SK-N-SH (cell line): ENCODE measurements around the gene B3GALT6. TPM values are rescaled to one million over a fixed set of nuclear protein-coding genes. Genes with fewer than 3 reads are reported as not detected.

Source experiments
- CTCF ChIA-PET: fragments of 300-600, 350-600 bp; formaldehyde crosslinking; extraction: SDS; loops from one replicate; lab custom pipeline; 2021; lab: Yijun Ruan, JAX
- POLR2A ChIA-PET: fragments of 350-600 bp; sonication (Branson Sonifier 250); formaldehyde crosslinking; extraction: SDS; loops from one replicate; lab custom pipeline; 2020; ENCODE audit warnings: antibody characterized with exemption, inconsistent platforms; lab: Yijun Ruan, JAX
- DNase-seq: peaks from one replicate; pipeline ENCODE4 v3.0.0; 2012
- H2AFZ ChIP-seq: fragments of 200-600 bp; sonication (generic); 2 replicates; pipeline ENCODE4 v1.8.1; 2016; ENCODE audit warnings: antibody characterized with exemption, mild to moderate bottlenecking, low read depth
- H3F3A ChIP-seq: fragments of 200-600 bp; sonication (generic); replicated peaks from 2 replicates; pipeline ENCODE3; 2016; ENCODE audit warnings: antibody characterized with exemption, mild to moderate bottlenecking; ENCODE audit not compliant: insufficient read depth
- H3K27ac ChIP-seq, 2 experiments: fragments of 200-500 bp in 1 of 2; fragments of 200-600 bp in 1 of 2; sonication (Bioruptor generic) in 1 of 2; sonication (generic), shearing (Covaris generic) in 1 of 2; 2 replicates each; pipeline versions ENCODE4 v1.5.1 to v1.6.1; 2014 to 2016; ENCODE audit warnings: low read depth in 2 of 2, inconsistent platforms in 1 of 2, low read length in 1 of 2, mild to moderate bottlenecking in 1 of 2, mixed read lengths in 1 of 2
- H3K27me3 ChIP-seq: fragments of 200-600 bp; sonication (generic), shearing (Covaris generic); 2 replicates; pipeline ENCODE4 v1.6.1; 2016; ENCODE audit warnings: mixed run types; ENCODE audit not compliant: insufficient read depth
- H3K36me3 ChIP-seq, 2 experiments: fragments of 200-500 bp in 1 of 2; fragments of 200-600 bp in 1 of 2; sonication (Bioruptor generic) in 1 of 2; sonication (generic) in 1 of 2; replicated peaks in 1 of 2; 2 replicates each; pipeline versions ENCODE3 to v1.5.1; 2014 to 2016; ENCODE audit warnings: low read length in 1 of 2, mild to moderate bottlenecking in 1 of 2; ENCODE audit not compliant: insufficient read depth in 2 of 2, control insufficient read depth in 1 of 2
- H3K4me1 ChIP-seq, 2 experiments: fragments of 200-500 bp in 1 of 2; fragments of 200-600 bp in 1 of 2; sonication (Bioruptor generic) in 1 of 2; sonication (generic), shearing (Covaris generic) in 1 of 2; 2 replicates each; pipeline versions ENCODE4 v1.5.1 to v1.6.1; 2014 to 2016; ENCODE audit warnings: low read depth in 1 of 2, low read length in 1 of 2, mixed run types in 1 of 2; ENCODE audit not compliant: insufficient read depth in 2 of 2, control insufficient read depth in 1 of 2
- H3K4me2 ChIP-seq: fragments of 200-600 bp; sonication (generic), shearing (Covaris generic); 2 replicates; pipeline ENCODE4 v1.6.1; 2017; ENCODE audit warnings: mixed run types
- H3K4me3 ChIP-seq, 2 experiments: fragments of 200-500 bp in 1 of 2; fragments of 200-600 bp in 1 of 2; sonication (Bioruptor generic) in 1 of 2; sonication (generic), shearing (Covaris generic) in 1 of 2; 2 replicates each; pipeline versions ENCODE4 v1.5.1 to v1.8.1; 2014 to 2016; ENCODE audit warnings: low read depth in 2 of 2, inconsistent platforms in 1 of 2, low read length in 1 of 2, mild to moderate bottlenecking in 1 of 2, mixed read lengths in 1 of 2, moderate library complexity in 1 of 2
- H3K79me2 ChIP-seq: fragments of 200-600 bp; sonication (generic); 2 replicates; pipeline ENCODE4 v1.8.1; 2017; ENCODE audit warnings: mild to moderate bottlenecking; ENCODE audit not compliant: insufficient read depth
- H3K9ac ChIP-seq: fragments of 200-600 bp; sonication (generic); 2 replicates; pipeline ENCODE4 v1.6.1; 2017; ENCODE audit warnings: mixed run types
- H3K9me2 ChIP-seq: fragments of 200-600 bp; sonication (generic); 2 replicates; pipeline ENCODE4 v1.6.1; 2017; ENCODE audit warnings: mixed run types
- H3K9me3 ChIP-seq: fragments of 200-600 bp; sonication (generic); 2 replicates; pipeline ENCODE4 v1.6.1; 2017; ENCODE audit warnings: mixed run types, mild to moderate bottlenecking, moderate library complexity
- H4K20me1 ChIP-seq: fragments of 200-600 bp; sonication (generic); 2 replicates; pipeline ENCODE4 v1.6.1; 2017; ENCODE audit warnings: mild to moderate bottlenecking, mixed run types; ENCODE audit not compliant: insufficient read depth
- CHD2 ChIP-seq: fragments of 150-350 bp; IDR thresholded peaks from 2 replicates; pipeline ENCODE4 v1.6.1; 2018; ENCODE audit warnings: low read length; ENCODE audit not compliant: partially characterized antibody
- ELF1 ChIP-seq: IDR thresholded peaks from 2 replicates; pipeline ENCODE4 v1.4.0; 2012
- EP300 ChIP-seq, 2 experiments: IDR thresholded peaks; 2 replicates each; pipeline versions ENCODE4 v1.4.0 to v1.6.1; 2012; ENCODE audit warnings: borderline replicate concordance in 1 of 2, low read depth in 1 of 2, low read length in 1 of 2
- FOXJ3 ChIP-seq: sonication (generic); formaldehyde crosslinking; IDR thresholded peaks from 2 replicates; pipeline ENCODE4 v1.5.1; 2020; ENCODE audit warnings: mild to moderate bottlenecking, missing genetic modification reagents
- FOXM1 ChIP-seq: IDR thresholded peaks from 2 replicates; pipeline ENCODE4 v1.4.0; 2012; ENCODE audit warnings: low read depth, mild to moderate bottlenecking
- GABPA ChIP-seq: IDR thresholded peaks from 2 replicates; pipeline ENCODE4 v1.4.0; 2012; ENCODE audit warnings: low read depth, mild to moderate bottlenecking
- JUND ChIP-seq: IDR thresholded peaks from 2 replicates; pipeline ENCODE4 v1.4.0; 2012
- MEF2A ChIP-seq: IDR thresholded peaks from 2 replicates; pipeline ENCODE4 v1.4.0; 2012; ENCODE audit warnings: low read depth, borderline replicate concordance
- MXI1 ChIP-seq: IDR thresholded peaks from 2 replicates; pipeline ENCODE4 v1.6.1; 2012; ENCODE audit warnings: mild to moderate bottlenecking, low read depth, low read length, improper control_type of control experiment
- NRF1 ChIP-seq: IDR thresholded peaks from 2 replicates; pipeline ENCODE4 v1.6.1; 2012; ENCODE audit warnings: low read depth, mild to moderate bottlenecking, low read length
- POLR2AphosphoS5 ChIP-seq: IDR thresholded peaks from 2 replicates; pipeline ENCODE4 v1.6.1; 2012; ENCODE audit warnings: low read depth, low read length
- RAD21 ChIP-seq: IDR thresholded peaks from 2 replicates; pipeline ENCODE4 v1.6.1; 2012; ENCODE audit warnings: mild to moderate bottlenecking, low read length
- RCOR1 ChIP-seq: fragments of 150-350 bp; IDR thresholded peaks from 2 replicates; pipeline ENCODE4 v1.6.1; 2017; ENCODE audit warnings: antibody characterized with exemption, low read length
- RFX5 ChIP-seq: IDR thresholded peaks from 2 replicates; pipeline ENCODE4 v1.6.1; 2012; ENCODE audit warnings: mild to moderate bottlenecking, improper control_type of control experiment, low read length
- RXRA ChIP-seq: IDR thresholded peaks from 2 replicates; pipeline ENCODE4 v1.4.0; 2012; ENCODE audit warnings: low read depth, mild to moderate bottlenecking, borderline replicate concordance
- SIN3A ChIP-seq: IDR thresholded peaks from 2 replicates; pipeline ENCODE4 v1.6.1; 2012; ENCODE audit warnings: low read depth, mild to moderate bottlenecking, low read length, moderate library complexity, borderline replicate concordance
- SMC3 ChIP-seq: IDR thresholded peaks from 2 replicates; pipeline ENCODE4 v1.6.1; 2012; ENCODE audit warnings: low read depth, low read length, improper control_type of control experiment
- TCF12 ChIP-seq: IDR thresholded peaks from 2 replicates; pipeline ENCODE4 v1.4.0; 2012
- ZBTB33 ChIP-seq: IDR thresholded peaks from 2 replicates; pipeline ENCODE4 v1.4.0; 2012; ENCODE audit warnings: low read depth, borderline replicate concordance
- WGBS: methylation state at CpG from one replicate; pipeline ENCODE4 v1.1.6; 2017; ENCODE audit warnings: low lambda C conversion rate; 5-methylcytosine and 5-hydroxymethylcytosine counted together
- polyA plus RNA-seq, 3 experiments: library from polyadenylated mRNA; depleted of rRNA; stranded (reverse); fragments of >200 nt; gene quantifications; 2 replicates each; pipeline ENCODE4 v1.2.3, GENCODE V29; 2012
- TF ChIP-seq, protein P1 (sequence below): fragments of 150-350 bp; IDR thresholded peaks from 2 replicates; pipeline ENCODE4 v1.6.1; 2016; ENCODE audit warnings: mild to moderate bottlenecking, low read depth, low read length
- TF ChIP-seq, protein P2 (sequence below): IDR thresholded peaks from 2 replicates; pipeline ENCODE4; 2012

Gene B3GALT6
- polyA plus RNA-seq, 1 of the 3 experiments (the other 2 are of a cell fraction): 38.8 TPM

DNA sequence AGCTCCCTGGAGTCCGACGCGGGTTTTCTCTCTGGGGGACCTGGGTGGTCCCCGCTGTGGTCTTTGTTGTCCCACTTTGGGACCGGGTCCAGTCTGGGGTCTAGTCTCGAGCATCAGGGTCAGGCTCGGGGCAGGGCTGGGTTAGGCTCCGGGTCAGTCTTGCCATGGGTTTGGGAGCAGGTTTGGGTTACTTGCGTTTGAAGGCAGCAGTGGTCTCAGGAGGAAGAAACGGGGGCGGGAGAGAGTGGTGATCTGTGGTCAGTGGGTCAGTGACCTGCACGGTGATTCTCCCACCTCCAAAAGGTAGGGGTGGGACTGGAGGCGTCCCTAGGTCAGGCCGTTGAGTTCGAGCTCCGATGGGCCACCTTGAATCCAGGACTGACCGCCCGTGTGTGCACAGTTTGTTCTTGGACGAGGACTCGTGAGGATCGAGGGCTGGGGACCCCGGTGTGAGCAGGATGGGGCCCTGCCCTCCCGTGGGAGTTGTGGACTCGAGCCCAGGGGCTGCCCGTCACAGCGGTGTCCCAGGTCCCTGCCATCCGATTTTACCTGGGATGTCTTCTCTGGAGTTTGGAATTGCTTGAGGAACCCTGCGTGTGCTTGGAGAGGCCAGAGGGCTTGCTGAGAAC is 2.3 kb downstream of the B3GALT6 start:
- Histone ChIP-seq H3K27me3 (no peaks in the 10 kb centered on the region), H3K4me2 (peak overlapping the region; percentile 24; the same call in 1 of the 2 replicates), H4K20me1 (peaks cover 8% of the 10 kb centered on the region; the same call in 1 of the 2 replicates), H3K9me2 (no peaks in the 10 kb centered on the region), H3K9me3 (no peaks in the 10 kb centered on the region), H3K4me1 (peaks cover 0 to 29% of the 10 kb centered on the region in 2 experiments; a peak in 1 of 4 replicates), H3K4me3 (no peak overlapping the region), H3K79me2 (peaks cover 42% of the 10 kb centered on the region), H3F3A (peaks cover 7% of the 10 kb centered on the region), H3K27ac (no peak overlapping the region), H3K9ac (no peak overlapping the region), H3K36me3 (peaks cover 0 to 17% of the 10 kb centered on the region in 2 experiments), H2AFZ (no peak overlapping the region)
- ChIA-PET POLR2A (no interaction called here), CTCF (interaction anchor here (1.0 kb wide), 1 partner anchor 58 kb away, joined by 3 read pairs; no protein-coding TSS in a partner anchor)
- WGBS: 94% methylated on average over 16 of the region's 28 CpGs
- DNase-seq: no peak
- no peak for TF ChIP-seq RFX5
- no peak for TF ChIP-seq GABPA
- TF ChIP-seq FOXM1: no peak
- TF ChIP-seq RAD21: no peak
- no peak for TF ChIP-seq RXRA
- TF ChIP-seq POLR2AphosphoS5: no peak
- no peak for TF ChIP-seq NRF1
- TF ChIP-seq CHD2: no peak
- no peak for TF ChIP-seq TCF12
- no peak for TF ChIP-seq MXI1
- no peak for TF ChIP-seq FOXJ3 (CRISPR knock-in tag)
- no peak for TF ChIP-seq JUND
- TF ChIP-seq, protein P1, sequence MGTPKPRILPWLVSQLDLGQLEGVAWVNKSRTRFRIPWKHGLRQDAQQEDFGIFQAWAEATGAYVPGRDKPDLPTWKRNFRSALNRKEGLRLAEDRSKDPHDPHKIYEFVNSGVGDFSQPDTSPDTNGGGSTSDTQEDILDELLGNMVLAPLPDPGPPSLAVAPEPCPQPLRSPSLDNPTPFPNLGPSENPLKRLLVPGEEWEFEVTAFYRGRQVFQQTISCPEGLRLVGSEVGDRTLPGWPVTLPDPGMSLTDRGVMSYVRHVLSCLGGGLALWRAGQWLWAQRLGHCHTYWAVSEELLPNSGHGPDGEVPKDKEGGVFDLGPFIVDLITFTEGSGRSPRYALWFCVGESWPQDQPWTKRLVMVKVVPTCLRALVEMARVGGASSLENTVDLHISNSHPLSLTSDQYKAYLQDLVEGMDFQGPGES: no peak
- TF ChIP-seq, protein P2, sequence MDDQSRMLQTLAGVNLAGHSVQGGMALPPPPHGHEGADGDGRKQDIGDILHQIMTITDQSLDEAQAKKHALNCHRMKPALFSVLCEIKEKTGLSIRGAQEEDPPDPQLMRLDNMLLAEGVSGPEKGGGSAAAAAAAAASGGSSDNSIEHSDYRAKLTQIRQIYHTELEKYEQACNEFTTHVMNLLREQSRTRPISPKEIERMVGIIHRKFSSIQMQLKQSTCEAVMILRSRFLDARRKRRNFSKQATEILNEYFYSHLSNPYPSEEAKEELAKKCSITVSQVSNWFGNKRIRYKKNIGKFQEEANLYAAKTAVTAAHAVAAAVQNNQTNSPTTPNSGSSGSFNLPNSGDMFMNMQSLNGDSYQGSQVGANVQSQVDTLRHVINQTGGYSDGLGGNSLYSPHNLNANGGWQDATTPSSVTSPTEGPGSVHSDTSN: no peak
- TF ChIP-seq, all 33 proteins: peak for 0

DNA sequence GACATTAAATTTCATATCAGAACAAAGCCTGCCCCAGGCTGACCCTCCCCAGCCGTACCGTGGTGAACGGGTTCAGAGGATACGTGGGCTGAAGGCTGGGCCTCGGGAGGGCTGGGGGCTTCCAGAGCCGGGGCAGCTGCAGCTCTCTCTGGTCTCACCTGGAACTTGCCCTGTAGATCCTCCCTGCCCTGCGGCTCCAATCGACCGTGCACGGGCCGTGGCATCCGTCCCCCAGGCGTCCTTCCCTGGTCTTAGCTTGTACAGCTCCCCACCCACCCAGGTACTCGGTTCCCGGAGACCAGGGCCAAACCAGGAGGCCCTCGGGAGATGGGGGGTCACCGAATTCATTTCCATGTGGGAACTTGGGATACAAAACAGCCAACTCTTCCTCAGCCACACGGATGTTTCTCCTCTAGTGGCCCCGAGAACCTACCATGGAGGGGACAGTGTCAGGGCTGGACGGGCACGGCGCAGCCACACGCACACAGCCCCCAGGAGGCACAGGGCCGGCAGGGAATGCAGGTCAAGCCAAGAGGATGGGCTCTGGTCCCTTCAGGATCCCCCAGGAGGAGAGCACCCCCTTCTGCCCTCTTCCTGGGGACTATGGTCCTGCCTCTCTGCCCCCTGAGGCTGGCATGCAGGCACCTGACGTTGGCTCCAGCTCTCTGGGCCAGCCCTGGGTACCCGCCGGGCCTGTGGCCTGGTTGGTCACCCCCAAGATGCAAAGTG is 3.1 kb downstream of the B3GALT6 start:
- no peak overlapping the region for H3K27ac ChIP-seq
- peaks cover 1% of the 10 kb centered on the region; the same call in 1 of the 2 replicates for H4K20me1 ChIP-seq
- H3K79me2 ChIP-seq: peaks cover 33% of the 10 kb centered on the region
- H3K9me2 ChIP-seq: no peaks in the 10 kb centered on the region
- no peak overlapping the region for H3K4me2 ChIP-seq
- H3K9me3 ChIP-seq: no peaks in the 10 kb centered on the region
- POLR2A ChIA-PET: no interaction called here
- H3K4me3 ChIP-seq: no peak overlapping the region
- H3F3A ChIP-seq: peaks cover 7% of the 10 kb centered on the region
- no peak for DNase-seq
- H3K27me3 ChIP-seq: no peaks in the 10 kb centered on the region
- 93% methylated on average over 17 of the region's 27 CpGs for WGBS
- no peak overlapping the region for H2AFZ ChIP-seq
- peaks cover 0 to 29% of the 10 kb centered on the region in 2 experiments; a peak in 1 of 4 replicates for H3K4me1 ChIP-seq
- no peak overlapping the region for H3K9ac ChIP-seq
- peaks cover 0 to 17% of the 10 kb centered on the region in 2 experiments for H3K36me3 ChIP-seq
- CTCF ChIA-PET: interaction anchor here (1.0 kb wide), 1 partner anchor 57 kb away, joined by 3 read pairs; no protein-coding TSS in a partner anchor
- TF ChIP-seq RAD21 (no peak), POLR2AphosphoS5 (no peak), MEF2A (no peak), EP300 (IDR thresholded peaks at IDR 0.05; ENCODE audit: borderline replicate concordance in 1 of 2, low read depth in 1 of 2, low read length in 1 of 2) (no peak), SMC3 (no peak), SIN3A (no peak), ZBTB33 (no peak), ELF1 (no peak), RCOR1 (no peak)
